Kidney (tissue), 14 donors: Measurements from ENCODE around the gene CNOT4. TPM values are rescaled to one million over a fixed set of nuclear protein-coding genes. Genes with fewer than 3 reads are reported as not detected.
A peak's percentile ranks its signal among the peaks of the same experiment; 100 is the strongest.

Experiments used
- DNase-seq, 5 donors: peaks; one replicate each; pipeline ENCODE4 v3.0.0-alpha.2; 2013 to 2020
- FAIRE-seq: peaks from 2 replicates; lab custom pipeline; 2012; peaks lifted over from hg19 to GRCh38; lab: Jason Lieb, UNC
- H3K27ac ChIP-seq, 2 donors: one replicate each; pipeline ENCODE4 v1.7.0; 2013; ENCODE audit warnings: low read depth in 2 of 2, low read length in 2 of 2, inconsistent platforms in 1 of 2
- H3K27me3 ChIP-seq: one replicate; pipeline ENCODE4 v1.7.1; 2013; ENCODE audit warnings: low read length, inconsistent platforms; ENCODE audit not compliant: control insufficient read depth, insufficient read depth
- H3K36me3 ChIP-seq, 3 donors: one replicate each; pipeline versions ENCODE4 v1.7.0 to v1.7.1; 2013; ENCODE audit warnings: low read length in 3 of 3, control low read depth in 1 of 3, inconsistent platforms in 1 of 3; ENCODE audit not compliant: insufficient read depth in 3 of 3, control insufficient read depth in 2 of 3
- H3K4me1 ChIP-seq, 3 donors: one replicate each; pipeline versions ENCODE4 v1.7.0 to v1.7.1; 2013; ENCODE audit warnings: low read length in 3 of 3, inconsistent platforms in 1 of 3, low read depth in 1 of 3; ENCODE audit not compliant: control insufficient read depth in 2 of 3, insufficient read depth in 2 of 3
- H3K4me3 ChIP-seq, 3 donors: one replicate each; pipeline versions ENCODE4 v1.7.0 to v1.8.1; 2013; ENCODE audit warnings: low read length in 3 of 3, control low read depth in 1 of 3, inconsistent platforms in 1 of 3
- H3K9ac ChIP-seq, 3 donors: one replicate each; pipeline versions ENCODE4 v1.7.0 to v1.7.1; 2013; ENCODE audit warnings: low read length in 3 of 3, control low read depth in 1 of 3, inconsistent platforms in 1 of 3
- H3K9me3 ChIP-seq, 3 donors: one replicate each; pipeline versions ENCODE4 v1.7.0 to v1.7.1; 2013; ENCODE audit warnings: low read length in 3 of 3, control low read depth in 1 of 3, inconsistent platforms in 1 of 3; ENCODE audit not compliant: control insufficient read depth in 2 of 3, insufficient read depth in 1 of 3
- intact Hi-C: fragments of 100-400 bp; cut with DNase I; formaldehyde crosslinking; loops from one replicate; pipeline ENCODE4 v1.11.1; 2022
- polyA plus RNA-seq: library from polyadenylated mRNA; stranded (reverse); fragments of 350-450 nt; fragmentation: Illumina TruSeq; extraction: RNeasy Lipid Tissue Mini Kit (QIAGEN cat#74804); gene quantifications from one replicate; pipeline ENCODE4 v1.2.3, GENCODE V29; 2014; ENCODE audit warnings: low read depth, low replicate concordance; ENCODE audit not compliant: insufficient read depth
- total RNA-seq: library from RNA; stranded (reverse); fragmentation: NEBNext Ultra II Directional; extraction: Animal tissue kit (Norgen Biotek cat#: 25700); gene quantifications from one replicate; pipeline ENCODE4 v1.2.1, GENCODE V29; 2021
- TF ChIP-seq, protein P1 (sequence below): IDR thresholded peaks from 3 replicates; pipeline ENCODE4 v1.5.1; 2012; ENCODE audit warnings: mild to moderate bottlenecking, moderate library complexity, borderline replicate concordance; ENCODE audit not compliant: insufficient read depth; ENCODE audit errors: extremely low read depth
- donor health status: control.
- donor health status: control.
- donor health status: control.
- donor health status: control.
- donor health status: control.
- donor health status: DM: yes; HTN: yes; CAD: no.
- donor health status: Normal renal cell carcinoma (clear cell type).

Gene CNOT4
- total and polyA plus RNA-seq, 2 donors from 2014 or later, result 8.4 to 26.2 TPM

DNA sequence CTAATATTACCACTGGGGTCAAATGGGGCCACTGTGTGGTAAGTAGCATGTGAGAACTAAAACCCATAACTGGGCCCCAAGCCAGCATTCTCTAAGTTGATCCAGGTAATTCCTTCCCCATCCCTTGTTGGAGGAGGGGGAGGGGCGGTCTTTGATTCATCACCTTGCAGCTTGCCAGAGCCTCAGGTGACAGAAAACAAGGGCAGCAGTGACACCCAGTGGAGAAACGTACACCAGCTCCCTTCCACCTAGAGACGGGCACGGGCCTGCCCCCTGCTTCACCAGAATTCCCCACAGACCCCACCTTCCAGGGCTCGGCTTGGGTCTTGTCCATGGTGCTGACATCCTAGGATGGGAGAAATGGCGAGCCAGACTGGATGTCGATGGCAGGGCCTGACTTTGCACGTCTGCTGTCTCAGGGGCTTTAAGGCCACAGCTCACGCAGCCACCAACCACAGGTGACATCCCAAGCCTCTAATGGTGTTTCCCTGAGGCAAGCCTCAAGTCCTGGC is 174.2 kb downstream of the CNOT4 start:
- H3K9ac ChIP-seq, result no peak overlapping the region
- H3K36me3 ChIP-seq, result no peaks in the 10 kb centered on the region
- DNase-seq (peak; percentile 89 to 97 (median 96)), FAIRE-seq (no peak)
- no peak overlapping the region for H3K27ac ChIP-seq
- H3K9me3 ChIP-seq, result no peaks in the 10 kb centered on the region
- H3K4me1 ChIP-seq, result no peaks in the 10 kb centered on the region
- TF ChIP-seq, protein P1, sequence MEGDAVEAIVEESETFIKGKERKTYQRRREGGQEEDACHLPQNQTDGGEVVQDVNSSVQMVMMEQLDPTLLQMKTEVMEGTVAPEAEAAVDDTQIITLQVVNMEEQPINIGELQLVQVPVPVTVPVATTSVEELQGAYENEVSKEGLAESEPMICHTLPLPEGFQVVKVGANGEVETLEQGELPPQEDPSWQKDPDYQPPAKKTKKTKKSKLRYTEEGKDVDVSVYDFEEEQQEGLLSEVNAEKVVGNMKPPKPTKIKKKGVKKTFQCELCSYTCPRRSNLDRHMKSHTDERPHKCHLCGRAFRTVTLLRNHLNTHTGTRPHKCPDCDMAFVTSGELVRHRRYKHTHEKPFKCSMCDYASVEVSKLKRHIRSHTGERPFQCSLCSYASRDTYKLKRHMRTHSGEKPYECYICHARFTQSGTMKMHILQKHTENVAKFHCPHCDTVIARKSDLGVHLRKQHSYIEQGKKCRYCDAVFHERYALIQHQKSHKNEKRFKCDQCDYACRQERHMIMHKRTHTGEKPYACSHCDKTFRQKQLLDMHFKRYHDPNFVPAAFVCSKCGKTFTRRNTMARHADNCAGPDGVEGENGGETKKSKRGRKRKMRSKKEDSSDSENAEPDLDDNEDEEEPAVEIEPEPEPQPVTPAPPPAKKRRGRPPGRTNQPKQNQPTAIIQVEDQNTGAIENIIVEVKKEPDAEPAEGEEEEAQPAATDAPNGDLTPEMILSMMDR, result peak; percentile 83
- no peaks in the 10 kb centered on the region for H3K27me3 ChIP-seq
- intact Hi-C loops, result no loop called here
- H3K4me3 ChIP-seq, result no peak overlapping the region

DNA sequence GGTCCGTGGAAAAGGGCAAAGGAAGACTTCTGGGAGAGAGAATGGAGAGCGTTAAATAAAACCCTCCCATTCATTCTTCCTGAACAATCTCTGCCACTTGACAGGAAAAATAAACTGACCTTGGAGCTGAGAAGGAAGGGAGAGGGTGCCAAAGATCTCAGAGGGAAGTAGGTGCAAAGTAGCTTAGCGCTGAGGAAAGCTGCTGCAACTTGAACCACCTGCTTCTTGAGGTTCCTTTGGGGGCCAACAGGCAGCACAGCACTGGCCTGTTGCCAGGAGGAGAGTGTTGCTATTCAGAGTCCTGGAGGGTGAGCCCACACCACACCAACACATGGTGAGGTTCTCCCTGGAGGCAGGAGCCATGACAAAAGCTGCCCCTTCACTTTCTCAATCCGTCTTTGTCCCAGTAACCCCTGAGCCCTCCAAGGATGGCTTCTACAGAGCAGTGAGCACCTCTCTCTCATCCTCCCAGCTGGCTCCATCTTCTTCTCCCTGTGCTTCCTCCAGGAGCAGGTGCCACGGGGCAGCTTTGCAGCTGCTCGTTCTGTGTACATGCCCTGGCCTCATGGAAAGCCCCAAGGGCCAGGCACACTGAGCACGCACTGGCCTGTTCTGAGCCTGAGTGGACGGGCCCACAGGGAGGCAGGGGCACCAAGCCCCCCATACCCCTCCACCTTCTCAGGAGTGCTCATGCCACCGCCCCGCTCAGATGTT is 174.9 kb downstream of the CNOT4 start:
- Histone ChIP-seq H3K36me3 (no peaks in the 10 kb centered on the region), H3K9ac (no peak overlapping the region), H3K27ac (no peak overlapping the region), H3K27me3 (no peaks in the 10 kb centered on the region), H3K4me3 (no peak overlapping the region), H3K4me1 (no peaks in the 10 kb centered on the region), H3K9me3 (no peaks in the 10 kb centered on the region)
- FAIRE-seq (no peak), DNase-seq (no peak)
- intact Hi-C loops, result no loop called here
- TF ChIP-seq, protein P1, result no peak

DNA sequence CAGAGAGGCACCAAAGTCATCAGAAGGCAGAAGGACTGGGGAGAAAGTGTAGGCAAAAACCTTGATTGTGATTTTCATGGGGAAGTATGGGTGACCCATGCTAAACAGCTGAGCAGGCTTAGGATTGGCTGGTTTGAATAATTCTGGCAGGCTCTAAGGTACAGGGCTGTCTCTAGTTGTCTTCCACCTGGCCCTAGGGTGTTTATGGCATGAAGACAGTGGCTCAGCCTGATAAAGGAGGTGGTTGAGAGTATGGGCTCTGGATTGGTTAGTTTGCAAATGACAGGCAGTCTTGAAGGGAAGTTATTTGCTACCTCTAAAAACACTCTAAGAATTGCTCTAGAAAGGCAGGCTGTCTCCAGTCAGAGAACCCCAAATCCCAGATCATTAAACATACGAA is 176.0 kb downstream of the CNOT4 start:
- no peak for DNase-seq
- Histone ChIP-seq H3K27me3 (no peaks in the 10 kb centered on the region), H3K36me3 (no peaks in the 10 kb centered on the region), H3K4me1 (no peaks in the 10 kb centered on the region), H3K9ac (no peak overlapping the region), H3K9me3 (no peaks in the 10 kb centered on the region), H3K4me3 (no peak overlapping the region), H3K27ac (no peak overlapping the region)
- intact Hi-C loops, result no loop called here
- no peak for FAIRE-seq
- TF ChIP-seq, protein P1, result no peak
